Glutamatergic neuron (in vitro differentiated cells): ENCODE data around the gene NR1D1. TPM values are rescaled to one million over a fixed set of nuclear protein-coding genes. Genes with fewer than 3 reads are reported as not detected.
"Not testable (repeated sequence)": the region's sequence is repeated elsewhere in the genome, so short reads cannot be mapped to it uniquely, and the experiment has no call there.

Source experiments
- DNase-seq: peaks from one replicate; pipeline ENCODE4 v3.0.0; 2022
- H3K27ac Mint-ChIP-seq: one replicate; pipeline ENCODE4 v1.8.0; 2020; ENCODE audit warnings: mild to moderate bottlenecking, mixed read lengths, inconsistent platforms; ENCODE audit not compliant: unreplicated experiment
- H3K27me3 Mint-ChIP-seq: one replicate; pipeline ENCODE4 v1.8.0; 2020; ENCODE audit warnings: mild to moderate bottlenecking, moderate library complexity, mixed read lengths, inconsistent platforms; ENCODE audit not compliant: unreplicated experiment
- H3K36me3 Mint-ChIP-seq: one replicate; pipeline ENCODE4 v1.8.0; 2020; ENCODE audit warnings: mild to moderate bottlenecking, mixed read lengths, inconsistent platforms; ENCODE audit not compliant: unreplicated experiment
- H3K4me1 Mint-ChIP-seq: one replicate; pipeline ENCODE4 v1.8.0; 2020; ENCODE audit warnings: mild to moderate bottlenecking, low read depth, mixed read lengths, inconsistent platforms; ENCODE audit not compliant: unreplicated experiment
- H3K4me3 Mint-ChIP-seq: one replicate; pipeline ENCODE4 v1.8.0; 2020; ENCODE audit warnings: mild to moderate bottlenecking, mixed read lengths, inconsistent platforms; ENCODE audit not compliant: unreplicated experiment
- H3K9me3 Mint-ChIP-seq: one replicate; pipeline ENCODE4 v1.8.0; 2020; ENCODE audit warnings: mild to moderate bottlenecking, moderate library complexity, mixed read lengths, inconsistent platforms; ENCODE audit not compliant: unreplicated experiment
- CTCF ChIP-seq: fragments of 200-600 bp; sonication (generic); IDR thresholded peaks from one replicate; pipeline ENCODE4 v1.5.0; 2021; ENCODE audit not compliant: partially characterized antibody, unreplicated experiment
- long read RNA-seq: library from polyadenylated mRNA; unstranded; transcript quantifications from one replicate; pipeline ENCODE4 v2.0.0, GENCODE V29; 2020; ENCODE audit not compliant: unreplicated experiment
- total RNA-seq: library from RNA; stranded (reverse); fragmentation: NEBNext Ultra II Directional; extraction: Animal tissue kit (Norgen Biotek cat#: 25700); gene quantifications from one replicate; pipeline ENCODE4 v1.2.1, GENCODE V29; 2021; ENCODE audit not compliant: unreplicated experiment

The NR1D1 gene
- total RNA-seq: 1.3 TPM
- long read RNA-seq, partial matches to known transcripts: 1 of 1 reads
- long read RNA-seq, other reads (novel, unspliced or antisense): 0 of 1 reads

GRCh38 chr17:40100419-40100668, at the start of gene NR1D1:
NR1D1 (minus strand) TSS chr17:40100589; CDS start chr17:40100094, 495 bp downstream.
- Mint-ChIP-seq H3K9me3 (peaks cover 7% of the 10 kb centered on the region), H3K27ac (no peak within 1 kb of the TSS), H3K27me3 (peaks cover 15% of the 10 kb centered on the region), H3K36me3 (no peaks in the 10 kb centered on the region), H3K4me3 (peak within 1 kb of the TSS; percentile 97), H3K4me1 (peaks cover 15% of the 10 kb centered on the region)
- no peak for DNase-seq
- no peak for TF ChIP-seq CTCF

DNA sequence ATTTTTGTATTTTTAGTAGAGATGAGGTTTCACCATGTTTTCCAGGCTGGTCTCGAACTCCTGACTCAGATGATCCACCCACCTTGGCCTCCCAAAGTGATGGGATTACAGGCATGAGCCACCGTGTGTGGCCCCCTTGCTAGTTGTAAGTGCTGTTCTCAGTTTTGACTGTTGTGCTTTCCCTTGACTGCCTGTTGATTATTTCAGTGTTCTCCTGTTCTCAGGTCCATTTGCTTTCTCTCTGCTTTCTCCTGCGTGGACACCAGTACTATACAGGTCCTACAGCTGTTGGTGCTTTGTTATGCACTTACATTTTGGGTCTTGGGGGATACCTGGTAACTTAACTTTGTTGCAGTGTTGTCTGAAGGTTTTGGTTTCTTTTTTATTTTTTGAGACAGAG, 48.1 kb upstream of the NR1D1 start:
- no peak for TF ChIP-seq CTCF
- Mint-ChIP-seq H3K36me3 (no peaks in the 10 kb centered on the region), H3K27me3 (no peaks in the 10 kb centered on the region), H3K27ac (no peak overlapping the region), H3K4me3 (no peak overlapping the region), H3K4me1 (no peaks in the 10 kb centered on the region), H3K9me3 (peaks cover 2% of the 10 kb centered on the region)
- DNase-seq: no peak

DNA sequence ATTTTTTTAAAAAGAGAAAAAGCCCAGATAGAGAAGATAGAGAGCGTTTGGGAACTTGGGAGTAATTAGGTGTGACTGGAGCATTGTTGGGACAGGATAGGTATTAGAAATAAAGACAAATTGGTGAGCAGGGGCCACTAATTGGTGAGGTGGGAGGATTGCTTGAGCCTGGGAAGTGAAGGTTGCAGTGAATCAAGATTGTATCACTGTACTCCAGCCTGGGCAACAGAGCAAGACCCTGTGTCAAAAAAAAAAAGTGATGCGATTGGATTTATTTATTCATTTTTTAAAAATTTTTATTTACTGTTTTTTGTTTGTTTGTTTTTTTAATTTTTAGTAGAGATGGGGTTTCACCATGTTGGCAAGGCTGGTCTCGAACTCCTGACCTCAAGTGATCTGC, 45.1 kb upstream of the NR1D1 start:
- Mint-ChIP-seq H3K4me1 (peaks cover 12% of the 10 kb centered on the region), H3K36me3 (peaks cover 7% of the 10 kb centered on the region), H3K27me3 (peaks cover 3% of the 10 kb centered on the region), H3K27ac (no peak overlapping the region), H3K4me3 (no peak overlapping the region), H3K9me3 (peaks cover 6% of the 10 kb centered on the region)
- DNase-seq: no peak
- no peak for TF ChIP-seq CTCF

DNA sequence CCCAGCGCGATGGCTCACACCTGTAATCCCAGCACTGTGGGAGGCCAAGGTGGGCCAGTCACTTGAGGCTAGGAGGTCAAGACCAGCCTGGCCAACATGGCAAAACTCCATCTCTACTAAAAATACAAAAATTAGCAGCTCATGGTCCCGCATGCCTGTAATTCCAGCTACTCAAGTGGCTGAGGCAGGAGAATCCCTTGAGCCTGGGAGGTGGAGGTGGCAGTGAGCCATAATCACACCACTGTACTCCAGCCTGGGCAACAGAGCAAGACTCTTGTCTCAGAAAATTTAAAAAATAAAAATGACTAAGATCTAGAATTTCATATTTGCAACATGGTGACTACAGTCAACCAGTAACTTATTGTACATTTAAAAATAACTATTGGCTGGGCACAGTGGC, 42.8 kb upstream of the NR1D1 start:
- H3K36me3 Mint-ChIP-seq, H3K27me3 Mint-ChIP-seq, H3K27ac Mint-ChIP-seq, H3K4me3 Mint-ChIP-seq, DNase-seq: not testable (repeated sequence)
- Mint-ChIP-seq H3K4me1 (peaks cover 17% of the 10 kb centered on the region), H3K9me3 (peaks cover 13% of the 10 kb centered on the region)

DNA sequence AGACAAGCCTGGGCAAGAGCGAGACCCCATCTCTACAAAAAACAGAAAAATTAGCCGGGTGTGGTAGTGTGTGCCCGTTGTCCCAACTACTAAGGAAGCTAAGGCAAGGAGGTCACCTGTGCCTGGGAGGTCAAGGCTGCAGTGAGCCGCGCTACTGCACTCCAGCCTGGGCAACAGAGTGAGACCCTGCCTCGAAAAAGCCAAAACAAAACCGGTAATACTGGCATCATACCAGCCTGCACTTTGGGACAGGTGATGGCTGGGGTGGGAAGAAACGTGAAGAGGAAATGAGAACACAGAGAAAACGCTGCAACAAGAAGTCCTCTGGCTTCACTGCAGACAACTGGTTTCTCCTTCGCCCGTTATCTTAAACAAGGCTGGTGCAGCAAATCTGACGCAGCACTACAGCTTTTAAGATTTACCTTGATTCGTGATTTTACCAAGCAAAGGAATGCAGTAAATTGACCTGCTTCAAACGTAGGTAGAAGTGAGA, 39.2 kb upstream of the NR1D1 start:
- no peak for TF ChIP-seq CTCF
- H3K9me3 Mint-ChIP-seq: peaks cover 13% of the 10 kb centered on the region
- peaks cover 17% of the 10 kb centered on the region for H3K4me1 Mint-ChIP-seq
- H3K36me3 Mint-ChIP-seq: peaks cover 7% of the 10 kb centered on the region
- DNase-seq: no peak
- peak overlapping the region; percentile 99 for H3K27ac Mint-ChIP-seq
- peak overlapping the region; percentile 98 for H3K4me3 Mint-ChIP-seq
- H3K27me3 Mint-ChIP-seq: peaks cover 9% of the 10 kb centered on the region
